ENCODE measurements around the gene PSMB10.
A peak's percentile ranks its signal among the peaks of the same experiment; 100 is the strongest.
"Not testable (repeated sequence)": the region's sequence is repeated elsewhere in the genome, so short reads cannot be mapped to it uniquely, and the experiment has no call there.

The PSMB10 gene

DNA sequence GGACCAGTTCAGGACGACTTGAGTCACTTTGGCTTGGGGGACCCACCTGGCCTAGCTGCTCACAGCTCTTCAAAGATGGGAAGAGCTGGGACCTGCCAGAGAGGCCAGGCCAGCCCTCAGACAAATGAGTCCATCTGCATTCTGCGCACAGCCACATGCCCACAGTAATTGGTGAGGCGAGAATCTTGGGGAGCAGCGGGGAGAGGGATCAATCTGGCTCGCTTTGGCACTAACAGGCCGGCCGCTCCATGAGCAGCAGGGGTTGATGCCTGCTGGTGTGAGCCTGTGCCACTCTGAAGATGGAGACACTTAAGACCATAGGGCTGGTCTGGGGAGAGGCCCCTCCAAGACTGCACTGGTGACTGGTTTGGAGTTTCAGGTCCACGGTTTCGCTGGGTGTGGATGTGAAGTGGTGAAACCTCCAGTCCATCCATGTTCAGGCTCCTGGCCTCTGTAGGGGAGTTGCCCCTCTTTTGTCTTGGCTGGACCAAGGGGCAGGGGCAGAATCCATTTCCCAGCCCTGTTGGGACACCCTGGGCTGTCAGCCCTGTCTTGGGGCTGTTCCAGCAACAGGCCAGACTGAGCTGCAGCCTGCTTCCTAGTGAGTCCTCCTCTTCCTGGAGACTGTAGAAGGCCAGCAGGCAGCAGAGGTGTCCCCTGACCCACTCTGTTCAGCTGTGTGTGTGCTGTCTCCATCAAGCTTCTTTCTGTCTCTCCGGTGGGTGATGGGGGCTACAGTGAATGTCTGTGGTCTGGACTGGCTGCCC lies 12.3 kb downstream of the PSMB10 start:
- DNase-seq (ENCODE audit: low read depth), result no peak

DNA sequence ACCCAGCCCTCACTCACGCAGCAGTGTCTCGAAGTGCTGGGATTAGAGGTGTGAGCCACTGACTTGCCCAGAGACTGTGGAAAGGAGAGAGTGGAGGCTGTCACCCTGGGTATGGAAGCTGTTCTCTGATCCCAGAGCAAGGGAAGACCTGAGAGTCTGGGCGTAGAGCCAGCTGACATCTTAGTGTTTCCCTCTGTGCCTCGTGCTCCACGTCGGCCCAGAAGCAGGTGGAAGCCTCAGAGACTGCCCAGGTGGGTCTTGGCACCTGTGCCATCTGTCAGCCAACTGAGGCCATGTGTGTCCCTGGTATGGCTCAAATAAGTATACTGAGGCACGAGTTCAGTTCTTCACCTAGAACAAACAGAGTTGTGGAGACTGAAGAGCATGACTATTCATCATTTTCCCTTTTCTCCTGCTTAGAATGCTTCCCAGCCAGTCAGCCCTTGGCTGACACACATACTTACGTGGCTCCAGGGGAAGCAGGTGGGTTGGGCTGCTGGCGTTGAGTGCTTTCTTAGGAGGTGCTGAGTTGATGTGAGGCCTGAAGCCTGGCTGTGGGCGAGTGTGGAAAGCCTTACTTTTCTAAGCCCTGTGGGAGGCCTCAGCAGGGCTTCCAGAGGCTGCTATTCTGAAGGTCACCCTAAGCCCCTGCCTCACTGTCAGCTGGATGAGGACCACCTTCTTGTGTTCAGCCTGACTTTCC lies 13.1 kb downstream of the PSMB10 start:
- DNase-seq (ENCODE audit: low read depth), result no peak

DNA sequence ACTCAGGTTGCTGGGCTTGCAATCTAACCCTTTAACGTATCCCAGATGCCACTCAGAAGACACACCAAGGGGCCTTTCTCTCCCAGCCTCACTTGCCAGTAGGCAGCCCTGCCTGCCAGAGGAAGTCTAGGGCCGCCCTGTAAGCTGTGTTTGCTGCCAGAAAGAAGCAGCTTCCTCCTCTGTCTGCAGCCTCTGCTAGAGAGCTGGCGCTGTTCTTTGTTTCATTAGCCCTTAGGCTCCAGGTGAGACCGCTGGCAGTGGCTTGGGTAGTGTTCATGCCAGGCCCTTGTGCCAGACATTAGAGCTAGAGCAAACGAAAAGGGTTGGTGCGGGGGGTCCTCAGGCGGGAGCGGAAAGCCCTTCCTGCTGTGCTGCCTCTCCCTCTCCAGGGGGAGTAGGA lies 13.9 kb downstream of the PSMB10 start:
- no peak for DNase-seq (ENCODE audit: low read depth)

DNA sequence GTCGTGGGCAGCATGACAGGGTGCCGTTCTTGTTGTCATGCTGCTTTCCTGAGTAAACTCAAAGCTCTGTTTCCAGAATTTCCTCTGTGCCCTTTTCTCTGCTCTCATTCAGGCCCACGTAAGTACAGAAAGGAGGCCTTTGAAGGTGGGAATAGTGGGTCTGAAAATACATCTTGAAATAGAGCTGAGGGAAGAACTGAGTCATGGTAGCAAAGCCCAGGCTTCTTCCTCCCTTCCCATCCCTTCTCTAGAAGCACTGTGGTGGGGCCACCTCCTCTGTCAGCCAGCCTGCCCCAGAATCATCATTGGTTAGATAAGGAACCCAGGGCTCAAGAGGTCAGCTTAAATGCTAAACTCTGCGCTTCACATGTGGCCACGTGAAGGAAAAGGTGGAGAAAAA lies 14.4 kb downstream of the PSMB10 start:
- DNase-seq (ENCODE audit: low read depth), result no peak

DNA sequence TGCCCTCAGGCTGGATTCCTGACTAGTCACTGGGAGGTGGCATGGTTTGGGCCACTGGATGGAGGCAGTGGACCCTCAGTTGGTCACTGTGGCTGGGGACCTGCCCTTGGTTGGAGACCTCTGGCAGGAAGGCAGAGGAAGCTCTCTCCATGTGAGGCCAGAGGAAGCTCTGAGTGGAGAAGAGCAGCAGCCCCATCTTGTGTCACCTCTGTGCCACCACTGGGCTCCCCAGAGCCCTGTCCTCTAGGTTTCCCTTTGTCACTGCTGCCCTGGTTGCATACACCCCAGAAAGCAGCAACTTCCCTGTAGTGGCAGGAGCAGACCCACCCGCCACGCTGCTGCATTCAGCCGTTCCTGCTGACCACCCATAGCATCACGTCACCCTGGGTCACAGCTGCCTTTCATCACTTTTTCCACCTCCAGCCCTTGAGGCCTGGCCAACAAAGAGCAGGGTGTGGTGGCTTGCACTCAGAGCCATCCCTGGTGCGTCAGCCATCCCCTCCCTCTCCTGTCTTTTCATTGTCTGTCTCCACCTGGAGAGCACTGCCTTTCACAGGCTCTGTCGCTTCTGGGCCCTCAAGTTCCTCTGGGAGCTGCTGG lies 16.9 kb downstream of the PSMB10 start:
- DNase-seq (ENCODE audit: low read depth), result no peak

DNA sequence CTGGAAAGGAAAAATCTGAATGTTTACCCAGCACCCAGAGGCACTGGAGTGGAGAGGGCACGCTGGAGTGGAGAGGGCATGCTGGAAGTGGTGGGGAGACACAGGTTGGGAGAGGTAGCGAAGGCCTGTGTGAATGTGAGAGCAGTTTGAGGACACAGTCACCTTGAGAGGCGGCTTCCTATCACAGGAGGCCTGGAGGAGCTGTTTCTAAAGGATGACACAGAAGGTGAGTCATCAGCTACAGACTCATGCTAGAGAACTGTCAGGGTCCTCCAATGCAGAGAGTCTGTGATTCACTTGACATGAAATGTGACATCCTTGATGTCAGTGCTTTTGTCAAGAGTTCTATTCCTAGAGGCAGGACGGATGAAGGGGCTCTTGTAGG lies 18.8 kb downstream of the PSMB10 start:
- DNase-seq (ENCODE audit: low read depth), result no peak

DNA sequence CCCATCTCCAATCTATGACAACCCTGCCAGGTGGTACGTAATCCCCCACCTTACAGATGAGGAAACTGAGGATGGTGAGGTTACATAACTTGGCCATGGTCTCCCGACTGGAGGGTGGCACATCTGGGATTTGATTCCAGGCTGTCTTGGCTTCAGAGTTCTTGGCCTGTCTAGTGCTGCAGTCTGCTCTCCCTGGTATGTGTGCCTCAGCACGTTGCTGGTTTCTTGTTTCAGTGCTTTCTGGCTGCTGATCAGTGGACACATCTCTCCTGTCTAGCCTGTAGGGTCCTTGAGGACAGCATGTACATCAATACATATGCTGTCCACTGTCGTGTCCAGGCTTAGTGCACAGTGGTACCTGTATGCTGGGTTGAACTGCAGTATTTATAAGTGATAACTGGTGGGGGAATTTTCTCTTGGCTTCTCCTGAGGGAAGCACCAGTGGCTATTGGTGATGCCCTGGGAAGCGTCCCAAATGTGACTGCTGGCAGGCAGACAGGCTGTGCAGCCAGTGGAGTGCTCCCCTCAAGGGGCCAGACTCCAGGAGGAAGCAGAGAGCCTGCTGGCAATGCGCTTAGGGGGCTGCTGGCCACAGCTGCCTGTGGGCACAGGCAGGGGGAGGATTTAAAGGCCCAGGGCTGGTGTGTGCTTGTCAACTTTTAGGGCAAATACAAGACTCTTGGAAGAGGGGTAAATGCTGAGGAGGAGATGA lies 19.4 kb downstream of the PSMB10 start:
- no peak for DNase-seq (ENCODE audit: low read depth)

- DNase-seq (ENCODE audit: low read depth), result no peak
Observed at GRCh38 chr16:67915831-67916723, 20.6 kb downstream of the PSMB10 start.

DNA sequence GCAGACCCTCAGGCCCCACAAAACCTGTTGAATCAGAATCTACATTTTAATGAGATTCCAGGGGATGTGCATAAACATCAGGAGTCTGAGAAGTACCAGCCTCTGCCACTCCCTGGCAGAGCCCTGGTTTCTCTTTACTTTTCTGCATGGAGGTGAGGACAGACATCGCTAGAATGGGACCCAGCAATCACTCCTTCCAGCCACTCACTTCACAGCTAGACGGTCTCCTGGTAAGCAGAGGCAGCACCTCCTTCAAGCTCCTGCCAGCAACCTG lies 21.2 kb downstream of the PSMB10 start:
- DNase-seq (ENCODE audit: low read depth), result not testable (repeated sequence)

- no peak for DNase-seq (ENCODE audit: low read depth)
Observed at GRCh38 chr16:67914758-67915495, 21.7 kb downstream of the PSMB10 start.

DNA sequence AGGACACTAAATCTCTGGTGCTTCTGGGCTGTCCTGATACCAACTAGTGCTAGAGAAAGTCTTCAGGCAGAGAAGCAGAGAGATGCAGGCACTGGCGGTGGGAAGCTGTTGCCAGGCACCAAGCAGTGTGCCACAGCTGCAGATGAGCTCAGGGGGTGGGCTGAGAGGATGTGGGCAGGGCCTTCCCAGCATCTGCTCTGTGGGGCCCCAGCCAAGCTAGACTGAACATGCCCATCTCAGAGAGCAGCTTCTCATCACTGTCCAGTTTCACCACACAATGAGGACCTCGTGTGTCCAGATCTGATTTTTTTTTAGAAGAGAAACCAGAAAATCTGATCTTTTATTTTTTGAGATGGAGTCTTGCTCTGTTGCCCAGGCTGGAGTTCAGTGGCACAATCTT lies 26.5 kb downstream of the PSMB10 start:
- DNase-seq (ENCODE audit: low read depth), result no peak

- DNase-seq (ENCODE audit: low read depth), result no peak
Observed at GRCh38 chr16:67909056-67909742, 27.5 kb downstream of the PSMB10 start.

- DNase-seq (ENCODE audit: low read depth), result no peak
Observed at GRCh38 chr16:67907397-67908180, 29.1 kb downstream of the PSMB10 start.

- no peak for DNase-seq (ENCODE audit: low read depth)
Observed at GRCh38 chr16:67902831-67903230, 33.8 kb downstream of the PSMB10 start.

GRCh38 chr16:67901734-67902133 lies 34.9 kb downstream of the PSMB10 start:
- no peak for DNase-seq (ENCODE audit: low read depth)

- DNase-seq (ENCODE audit: low read depth), result no peak
Observed at GRCh38 chr16:67897231-67897630, 39.4 kb downstream of the PSMB10 start.

DNA sequence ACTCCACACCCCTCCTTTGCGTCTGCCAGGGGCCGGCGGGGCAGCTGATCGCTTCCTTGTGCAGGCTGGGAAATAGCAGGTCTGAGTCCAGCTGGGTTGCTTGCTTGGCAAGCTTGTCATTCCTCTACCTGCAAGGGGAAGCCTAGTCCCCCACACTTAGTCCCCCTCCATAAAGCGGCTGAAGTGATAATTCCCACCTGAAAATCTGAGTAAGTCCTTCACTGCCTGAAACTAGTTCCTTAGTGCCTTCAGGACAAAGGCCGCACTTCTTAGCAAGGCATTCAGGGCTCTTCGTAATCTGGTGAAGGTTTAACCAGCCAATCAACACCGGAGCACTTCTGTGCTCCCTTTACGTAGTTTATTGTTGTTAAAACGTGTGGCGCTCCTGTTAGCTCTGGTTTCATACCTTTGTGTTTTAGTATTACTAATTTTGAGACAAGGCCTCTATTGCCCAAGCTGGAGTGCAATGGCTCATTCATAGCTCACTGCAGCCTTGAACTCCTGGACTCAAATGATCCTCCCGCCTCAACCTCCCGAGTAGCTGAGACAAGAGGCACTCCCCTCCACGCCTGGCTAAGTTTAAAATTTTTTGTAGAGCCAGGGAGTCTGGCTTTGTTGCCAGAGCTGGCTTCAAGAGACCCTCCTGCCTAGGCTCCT lies 42.8 kb downstream of the PSMB10 start:
- no peak for DNase-seq (ENCODE audit: low read depth)

DNA sequence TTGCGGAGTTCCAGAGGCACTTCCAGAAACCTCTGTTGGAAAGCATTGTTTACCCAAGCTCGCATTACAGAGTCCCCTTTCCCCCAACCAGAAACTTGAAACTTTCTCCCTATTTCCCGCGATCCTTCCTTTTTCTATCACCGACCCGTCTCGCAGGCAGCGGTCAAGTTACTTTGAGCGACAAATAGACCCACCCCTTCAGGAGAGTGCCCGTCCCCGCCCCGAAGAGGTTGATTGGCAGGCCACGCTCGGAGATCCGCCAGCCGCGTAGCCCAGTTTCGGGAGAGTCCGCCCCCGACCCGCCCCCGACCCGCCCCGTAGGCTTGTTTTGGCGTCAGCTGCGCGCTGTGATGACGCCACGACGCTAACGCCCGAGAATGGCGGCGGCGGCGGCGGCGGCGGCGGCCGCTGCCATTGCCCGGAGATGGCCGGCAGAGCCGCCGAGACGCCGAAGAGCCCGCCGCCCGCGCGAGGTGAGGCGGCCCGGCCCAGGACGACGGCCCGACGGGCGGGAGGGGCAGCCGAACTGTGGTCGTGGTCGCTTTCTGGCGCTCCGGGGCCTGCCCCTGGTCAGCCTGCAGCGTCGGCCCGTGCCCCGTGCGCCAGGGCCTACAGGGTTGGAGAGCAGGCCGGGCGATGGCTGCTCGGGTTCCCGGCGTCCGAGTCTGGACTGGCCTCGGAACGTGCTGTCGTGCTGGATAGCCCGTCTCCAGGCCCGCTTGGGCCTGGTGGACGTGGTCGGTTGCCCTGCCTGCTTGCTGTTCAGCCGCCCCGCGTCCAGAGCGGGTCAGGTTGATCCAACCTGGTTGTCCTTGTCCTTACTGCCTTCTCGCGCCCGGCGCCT lies 43.5 kb downstream of the PSMB10 start, which contains the start of gene PSKH1:
Gene PSKH1 (plus strand): TSS at position 356 of the 844 bp plus-strand sequence. CDS start 15,496 bp downstream, outside the sequence.
- DNase-seq (ENCODE audit: low read depth), result peak; percentile 91

Data from activated T-cell treated with anti-CD3 and anti-CD28 coated beads for 1 hour (primary cell).